Parathyroid adenoma (tissue), 2 donors: ENCODE results near the gene MMADHC.
"Not testable (repeated sequence)": the region's sequence is repeated elsewhere in the genome, so short reads cannot be mapped to it uniquely, and the experiment has no call there.

Source experiments
- H2AFZ ChIP-seq: fragments of 300-600 bp; sonication (generic); one replicate; pipeline ENCODE4 v1.7.0; 2017; ENCODE audit warnings: antibody characterized with exemption, mild to moderate bottlenecking
- H3K27ac ChIP-seq: fragments of 300-600 bp; sonication (generic); one replicate; pipeline ENCODE4 v1.7.0; 2017
- H3K27me3 ChIP-seq: fragments of 300-600 bp; sonication (generic); one replicate; pipeline ENCODE4 v1.7.0; 2017; ENCODE audit warnings: low read length; ENCODE audit not compliant: control insufficient read depth, insufficient read depth
- H3K36me3 ChIP-seq: fragments of 300-600 bp; sonication (generic); one replicate; pipeline ENCODE4 v1.7.0; 2017; ENCODE audit warnings: low read length; ENCODE audit not compliant: control insufficient read depth, insufficient read depth
- H3K4me1 ChIP-seq: fragments of 300-600 bp; sonication (generic); one replicate; pipeline ENCODE4 v1.7.0; 2017; ENCODE audit warnings: control low read depth
- H3K4me2 ChIP-seq: fragments of 300-600 bp; sonication (generic); one replicate; pipeline ENCODE4 v1.7.0; 2017; ENCODE audit warnings: low read length
- H3K4me3 ChIP-seq: fragments of 300-600 bp; sonication (generic); one replicate; pipeline ENCODE4 v1.7.0; 2017; ENCODE audit warnings: low read depth, low read length
- H3K79me2 ChIP-seq: fragments of 300-600 bp; sonication (generic); one replicate; pipeline ENCODE4 v1.7.0; 2017; ENCODE audit warnings: control low read depth
- H3K9ac ChIP-seq: fragments of 300-600 bp; sonication (generic); one replicate; pipeline ENCODE4 v1.7.0; 2017; ENCODE audit warnings: mild to moderate bottlenecking
- H3K9me3 ChIP-seq: fragments of 300-600 bp; sonication (generic); one replicate; pipeline ENCODE4 v1.7.0; 2017; ENCODE audit warnings: low read length; ENCODE audit not compliant: control insufficient read depth
- CTCF ChIP-seq: fragments of 300-600 bp; sonication (generic); IDR thresholded peaks from one replicate; pipeline ENCODE4 v1.7.0; 2017; ENCODE audit warnings: antibody characterized with exemption, mild to moderate bottlenecking
- donor health status: primary hyperparathyroidism.

Gene MMADHC

GRCh38 chr2:149572102-149572953 lies 15.2 kb downstream of the MMADHC start:
- no peaks in the 10 kb centered on the region for H3K4me1 ChIP-seq
- no peak for TF ChIP-seq CTCF
- no peak overlapping the region for H3K27ac ChIP-seq
- H3K9ac ChIP-seq: no peak overlapping the region
- no peaks in the 10 kb centered on the region for H3K27me3 ChIP-seq
- no peaks in the 10 kb centered on the region for H3K9me3 ChIP-seq
- H3K36me3 ChIP-seq: no peaks in the 10 kb centered on the region
- no peaks in the 10 kb centered on the region for H3K79me2 ChIP-seq
- H3K4me2 ChIP-seq: no peak overlapping the region
- H2AFZ ChIP-seq: no peak overlapping the region
- H3K4me3 ChIP-seq: no peak overlapping the region

GRCh38 chr2:149568138-149568537 lies 19.4 kb downstream of the MMADHC start:
- no peak for TF ChIP-seq CTCF
- no peak overlapping the region for H3K4me2 ChIP-seq
- no peaks in the 10 kb centered on the region for H3K27me3 ChIP-seq
- H3K79me2 ChIP-seq: no peaks in the 10 kb centered on the region
- H3K9me3 ChIP-seq: no peaks in the 10 kb centered on the region
- H2AFZ ChIP-seq: no peak overlapping the region
- H3K36me3 ChIP-seq: no peaks in the 10 kb centered on the region
- no peak overlapping the region for H3K27ac ChIP-seq
- H3K4me3 ChIP-seq: no peak overlapping the region
- H3K4me1 ChIP-seq: no peaks in the 10 kb centered on the region
- H3K9ac ChIP-seq: no peak overlapping the region

- Histone ChIP-seq H3K79me2 (no peaks in the 10 kb centered on the region), H3K9ac (no peak overlapping the region), H3K9me3 (no peaks in the 10 kb centered on the region), H3K4me3 (no peak overlapping the region), H3K27me3 (no peaks in the 10 kb centered on the region), H3K27ac (no peak overlapping the region), H3K4me1 (no peaks in the 10 kb centered on the region), H3K4me2 (no peak overlapping the region), H2AFZ (no peak overlapping the region), H3K36me3 (no peaks in the 10 kb centered on the region)
- TF ChIP-seq CTCF: no peak
These were observed 20.9 kb downstream of the MMADHC start for GRCh38 chr2:149566652-149567051.

- not testable (repeated sequence) for H3K36me3 ChIP-seq, H3K27me3 ChIP-seq, H3K4me1 ChIP-seq, H3K4me3 ChIP-seq, H3K9ac ChIP-seq, H3K79me2 ChIP-seq, H3K9me3 ChIP-seq, H3K27ac ChIP-seq, H2AFZ ChIP-seq, H3K4me2 ChIP-seq
These were observed 21.9 kb downstream of the MMADHC start for GRCh38 chr2:149565625-149566024.

GRCh38 chr2:149564983-149565382 lies 22.6 kb downstream of the MMADHC start:
- Histone ChIP-seq H3K9me3 (no peaks in the 10 kb centered on the region), H3K27me3 (no peaks in the 10 kb centered on the region), H3K4me3 (no peak overlapping the region), H2AFZ (no peak overlapping the region), H3K9ac (no peak overlapping the region), H3K36me3 (no peaks in the 10 kb centered on the region), H3K4me1 (no peaks in the 10 kb centered on the region), H3K27ac (no peak overlapping the region), H3K4me2 (no peak overlapping the region), H3K79me2 (no peaks in the 10 kb centered on the region)
- TF ChIP-seq CTCF: no peak
